Measurements from ENCODE around the gene CP.

DNA sequence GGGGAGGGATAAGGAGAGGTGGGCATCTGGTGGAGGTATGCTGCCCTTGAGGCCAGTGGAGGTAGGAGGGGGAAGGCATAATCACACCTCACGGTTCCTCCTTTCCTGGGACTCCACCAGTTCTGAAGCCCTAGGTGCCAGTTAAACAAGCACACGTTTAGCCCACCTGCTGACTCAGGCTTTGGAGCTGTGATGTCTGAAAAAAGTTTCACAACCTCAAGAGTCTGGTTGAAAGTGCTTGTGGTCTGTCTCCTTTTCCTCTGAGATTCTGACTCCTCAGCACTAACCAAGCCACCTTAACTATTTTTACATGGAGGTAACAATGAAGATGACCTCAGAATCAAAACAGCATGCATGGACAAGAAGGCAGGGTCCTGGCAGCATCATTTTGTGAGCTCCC lies 69.2 kb downstream of the CP start:
- TF ChIP-seq CTCF (IDR thresholded peaks at IDR 0.05), result no peak
- TF ChIP-seq TCF7L2 (IDR thresholded peaks at IDR 0.05; ENCODE audit: low read depth, low read length), result no peak
- no peak for TF ChIP-seq POLR2AphosphoS5 (IDR thresholded peaks at IDR 0.05; ENCODE audit: low read depth, low read length)
- TF ChIP-seq REST (IDR thresholded peaks at IDR 0.05; ENCODE audit: insufficient read depth in 1 of 2, low read depth in 2 of 2, low read length in 1 of 2), result no peak
- TF ChIP-seq SIN3A (IDR thresholded peaks at IDR 0.05; ENCODE audit: borderline replicate concordance, insufficient read depth, low read depth, low read length), result no peak
